Lower leg skin (tissue), 3 donors: ENCODE measurements around the gene CLTC.

ENCODE experiments used
- CTCF ChIP-seq, 3 donors: fragments of 450-650 bp; IDR thresholded peaks; one replicate each; pipeline ENCODE4 v1.5.1; 2016; ENCODE audit warnings: antibody characterized with exemption in 3 of 3, mild to moderate bottlenecking in 3 of 3, moderate library complexity in 2 of 3
- POLR2A ChIP-seq, 2 donors: fragments of 450-650 bp; IDR thresholded peaks; one replicate each; pipeline ENCODE4 v1.6.1; 2016 to 2017; ENCODE audit warnings: antibody characterized with exemption in 2 of 2, mild to moderate bottlenecking in 1 of 2, moderate library complexity in 1 of 2

- no peak for TF ChIP-seq CTCF (IDR thresholded peaks at IDR 0.05)
- no peak for TF ChIP-seq POLR2A (IDR thresholded peaks at IDR 0.05)
Measured at GRCh38 chr17:59712862-59713261, 93.2 kb downstream of the CLTC start.
